ENCODE results near the gene NEURL1. TPM values are rescaled to one million over a fixed set of nuclear protein-coding genes. Genes with fewer than 3 reads are reported as not detected.

Gene NEURL1
- total RNA-seq, 3 donors from 2014 or later = 15.9 to 68.7 (median 42.9) TPM

GRCh38 chr10:103448746-103449145 lies 44.8 kb upstream of the NEURL1 start:
- peak in 2 of 3 donors; percentile 5 to 33 for DNase-seq
- ATAC-seq = peak; percentile 12
- TF ChIP-seq CTCF (IDR thresholded peaks at IDR 0.05) = no peak
- Histone ChIP-seq H3K9me3 (no peaks in the 10 kb centered on the region), H3K4me1 (ENCODE audit: low read depth) (peaks cover 21% of the 10 kb centered on the region), H3K36me3 (ENCODE audit: low read depth) (no peaks in the 10 kb centered on the region), H3K4me3 (no peak overlapping the region)
- intact Hi-C loops (cut with DNase I, micrococcal nuclease) = no loop called here

GRCh38 chr10:103449208-103450144 lies 44.0 kb upstream of the NEURL1 start:
- Histone ChIP-seq H3K9me3 (no peaks in the 10 kb centered on the region), H3K36me3 (ENCODE audit: low read depth) (no peaks in the 10 kb centered on the region), H3K4me1 (ENCODE audit: low read depth) (peaks cover 21% of the 10 kb centered on the region), H3K4me3 (no peak overlapping the region)
- intact Hi-C loops (cut with DNase I, micrococcal nuclease) = no loop called here
- ATAC-seq (no peak), DNase-seq (peak in 1 of 3 donors; percentile 16)
- no peak for TF ChIP-seq CTCF (IDR thresholded peaks at IDR 0.05)

- Histone ChIP-seq H3K36me3 (ENCODE audit: low read depth) (no peaks in the 10 kb centered on the region), H3K9me3 (no peaks in the 10 kb centered on the region), H3K4me1 (ENCODE audit: low read depth) (peaks cover 21% of the 10 kb centered on the region), H3K4me3 (no peak overlapping the region)
- intact Hi-C loops (cut with DNase I, micrococcal nuclease) = no loop called here
- DNase-seq = no peak
- no peak for ATAC-seq
- TF ChIP-seq CTCF (IDR thresholded peaks at IDR 0.05) = no peak
Measured at GRCh38 chr10:103450201-103450695, 43.3 kb upstream of the NEURL1 start.

GRCh38 chr10:103451091-103451813 lies 42.3 kb upstream of the NEURL1 start:
- intact Hi-C loops (cut with DNase I, micrococcal nuclease) = no loop called here
- H3K36me3 ChIP-seq (ENCODE audit: low read depth) = no peaks in the 10 kb centered on the region
- ATAC-seq (peak; percentile 51), DNase-seq (peak; percentile 47 to 83 (median 60))
- H3K4me1 ChIP-seq (ENCODE audit: low read depth) = peaks cover 21% of the 10 kb centered on the region
- peak overlapping the region; percentile 36 for H3K4me3 ChIP-seq
- no peak for TF ChIP-seq CTCF (IDR thresholded peaks at IDR 0.05)
- H3K9me3 ChIP-seq = no peaks in the 10 kb centered on the region

GRCh38 chr10:103451831-103452505 lies 41.5 kb upstream of the NEURL1 start, which contains the start of gene CALHM2:
Gene CALHM2, minus strand, starts transcription at chr10:103452370. Its CDS starts 2,429 bp downstream, at chr10:103449941.
- intact Hi-C loops (cut with DNase I, micrococcal nuclease) = no loop called here
- peaks cover 21% of the 10 kb centered on the region for H3K4me1 ChIP-seq (ENCODE audit: low read depth)
- H3K4me3 ChIP-seq = peak within 1 kb of the TSS; percentile 36
- peak; percentile 64 to 79 (median 75) for DNase-seq
- ATAC-seq = peak; percentile 79
- no peaks in the 10 kb centered on the region for H3K9me3 ChIP-seq
- H3K36me3 ChIP-seq (ENCODE audit: low read depth) = no peaks in the 10 kb centered on the region
- TF ChIP-seq CTCF (IDR thresholded peaks at IDR 0.05) = no peak
